Mucosa of descending colon (tissue), 3 donors: ENCODE results near the gene STAT4. TPM values are rescaled to one million over a fixed set of nuclear protein-coding genes. Genes with fewer than 3 reads are reported as not detected.
A peak's percentile ranks its signal among the peaks of the same experiment; 100 is the strongest.

Source experiments
- ATAC-seq: fragments of 200-7000 bp; cut with Tn5 transposase; one replicate; pipeline ENCODE4 v1.9.1; 2020; ENCODE audit warnings: mild to moderate bottlenecking, moderate library complexity
- DNase-seq, 3 donors: peaks; one replicate each; pipeline ENCODE4 v3.0.0-alpha.2; 2020
- H3K36me3 ChIP-seq: fragments of 200-600 bp; one replicate; pipeline ENCODE4 v1.8.0; 2021; ENCODE audit warnings: low read depth, mild to moderate bottlenecking
- H3K4me1 ChIP-seq: fragments of 200-600 bp; one replicate; pipeline ENCODE4 v1.8.0; 2021; ENCODE audit warnings: low read depth, mild to moderate bottlenecking
- H3K4me3 ChIP-seq: fragments of 200-600 bp; one replicate; pipeline ENCODE4 v1.8.0; 2021; ENCODE audit warnings: mild to moderate bottlenecking
- H3K9me3 ChIP-seq: fragments of 200-600 bp; one replicate; pipeline ENCODE4 v1.8.0; 2021; ENCODE audit warnings: mild to moderate bottlenecking
- CTCF ChIP-seq: fragments of 200-600 bp; IDR thresholded peaks from one replicate; pipeline ENCODE4 v1.8.0; 2022; ENCODE audit warnings: antibody characterized with exemption, mild to moderate bottlenecking
- intact Hi-C, 2 donors: fragments of 100-400 bp; cut with DNase I in 1 of 2; cut with micrococcal nuclease in 1 of 2; formaldehyde crosslinking; loops; one replicate each; pipeline versions ENCODE4 v1.11.0 to v1.11.1; 2022; cut with DNase I, micrococcal nuclease
- total RNA-seq, 3 donors: library from RNA; stranded (reverse); fragmentation: NEBNext Ultra II Directional in 2 of 3; extraction: Animal tissue kit (Norgen Biotek cat#: 25700) in 2 of 3; gene quantifications; one replicate each; pipeline versions ENCODE4 v1.2.1 to v1.2.4, GENCODE V29; 2021 to 2023
- donor health status: DM: no; HTN: no; CAD: no; lungs with moderate emphysema.
- donor health status: DM: no; HTN: no; CAD: no.
- donor health status: DM: no; HTN: yes; CAD: no.

The STAT4 gene
- total RNA-seq, 3 donors from 2014 or later = 2.7 to 4.0 (median 3.6) TPM

GRCh38 chr2:191165176-191165643 is 14.4 kb upstream of the STAT4 start:
- Histone ChIP-seq H3K36me3 (no peaks in the 10 kb centered on the region), H3K4me3 (no peak overlapping the region), H3K4me1 (peaks cover 18% of the 10 kb centered on the region), H3K9me3 (no peaks in the 10 kb centered on the region)
- intact Hi-C loops = loop anchor here (5.0 to 10.0 kb wide), 2 partner anchors 350 to 357 kb away; no protein-coding TSS in a partner anchor
- DNase-seq (peak in 1 of 3 donors; percentile 49), ATAC-seq (peak; percentile 73)
- TF ChIP-seq CTCF = peak; percentile 28

GRCh38 chr2:191158747-191159146 is 8.0 kb upstream of the STAT4 start:
- ATAC-seq (no peak), DNase-seq (no peak)
- H3K36me3 ChIP-seq = no peaks in the 10 kb centered on the region
- H3K9me3 ChIP-seq = no peaks in the 10 kb centered on the region
- intact Hi-C loops = no loop called here
- no peaks in the 10 kb centered on the region for H3K4me1 ChIP-seq
- no peak for TF ChIP-seq CTCF
- H3K4me3 ChIP-seq = no peak overlapping the region

- ATAC-seq (no peak), DNase-seq (no peak)
- Histone ChIP-seq H3K4me3 (no peak overlapping the region), H3K36me3 (no peaks in the 10 kb centered on the region), H3K4me1 (no peaks in the 10 kb centered on the region), H3K9me3 (no peaks in the 10 kb centered on the region)
- TF ChIP-seq CTCF = no peak
- intact Hi-C loops = no loop called here
Observed at GRCh38 chr2:191158193-191158592, 7.4 kb upstream of the STAT4 start.

GRCh38 chr2:191155608-191156071 is 4.8 kb upstream of the STAT4 start:
- ATAC-seq (peak; percentile 42), DNase-seq (no peak)
- H3K4me3 ChIP-seq = no peak overlapping the region
- peaks cover 3% of the 10 kb centered on the region for H3K4me1 ChIP-seq
- intact Hi-C loops = loop anchor here in 1 of 2 donors (2.0 kb wide), 1 partner anchor 103 kb away; no protein-coding TSS in a partner anchor
- TF ChIP-seq CTCF = peak; percentile 19
- H3K9me3 ChIP-seq = no peaks in the 10 kb centered on the region
- no peaks in the 10 kb centered on the region for H3K36me3 ChIP-seq

- no peaks in the 10 kb centered on the region for H3K9me3 ChIP-seq
- DNase-seq (no peak), ATAC-seq (no peak)
- H3K36me3 ChIP-seq = no peaks in the 10 kb centered on the region
- intact Hi-C loops = loop anchor here in 1 of 2 donors (2.0 kb wide), 1 partner anchor 101 kb away; no protein-coding TSS in a partner anchor
- TF ChIP-seq CTCF = no peak
- H3K4me3 ChIP-seq = no peak overlapping the region
- peaks cover 3% of the 10 kb centered on the region for H3K4me1 ChIP-seq
Observed at GRCh38 chr2:191153716-191154115, 2.9 kb upstream of the STAT4 start.
